ENCODE results near the gene ADH7.

ADH7 gene

DNA sequence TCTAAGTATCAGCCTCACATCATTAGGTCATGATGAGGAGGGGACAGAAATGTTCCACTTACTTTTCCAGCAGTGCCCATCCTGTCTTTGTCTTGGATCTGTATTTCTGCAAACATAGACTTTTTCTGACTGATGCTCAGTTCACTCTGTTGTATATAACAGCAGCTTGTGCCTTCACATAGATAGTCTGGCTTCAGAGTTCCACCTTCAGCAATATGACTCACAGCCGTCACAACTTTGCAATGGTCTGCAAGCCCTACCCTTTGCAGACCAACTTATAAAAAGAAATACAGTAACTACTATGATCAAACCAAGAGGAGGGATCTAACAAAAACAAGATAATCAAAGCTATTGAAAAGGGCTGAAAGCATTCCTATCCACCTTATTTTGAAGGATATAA is at the start of gene ADH7:
Gene ADH7 (minus strand): TSS at position 189 of the 400 bp plus-strand sequence. CDS start 109 bp downstream, at position 80.
- no peak for DNase-seq (ENCODE audit: low read depth in 1 of 2, low spot score in 1 of 2)

DNA sequence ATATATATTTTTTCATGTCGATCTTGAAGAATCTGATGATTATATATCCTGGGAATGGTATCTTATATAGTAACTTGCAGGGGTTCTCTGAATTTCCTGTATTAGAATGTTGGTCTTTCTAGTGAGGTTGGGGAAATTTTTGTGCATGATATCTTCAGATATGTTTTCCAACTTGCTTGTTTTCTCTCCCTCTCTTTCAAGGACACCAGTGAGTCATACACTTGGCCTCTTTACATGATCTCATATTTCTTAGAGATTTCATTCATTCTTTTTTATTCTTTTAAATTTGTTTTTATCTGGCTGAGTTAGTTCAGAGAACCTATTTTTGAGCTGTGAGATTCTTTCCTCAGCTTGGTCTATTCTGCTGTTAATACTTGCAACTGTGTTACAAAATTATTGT is 48.5 kb upstream of the ADH7 start:
- no peak for DNase-seq (ENCODE audit: low read depth in 1 of 2, low spot score in 1 of 2)

DNA sequence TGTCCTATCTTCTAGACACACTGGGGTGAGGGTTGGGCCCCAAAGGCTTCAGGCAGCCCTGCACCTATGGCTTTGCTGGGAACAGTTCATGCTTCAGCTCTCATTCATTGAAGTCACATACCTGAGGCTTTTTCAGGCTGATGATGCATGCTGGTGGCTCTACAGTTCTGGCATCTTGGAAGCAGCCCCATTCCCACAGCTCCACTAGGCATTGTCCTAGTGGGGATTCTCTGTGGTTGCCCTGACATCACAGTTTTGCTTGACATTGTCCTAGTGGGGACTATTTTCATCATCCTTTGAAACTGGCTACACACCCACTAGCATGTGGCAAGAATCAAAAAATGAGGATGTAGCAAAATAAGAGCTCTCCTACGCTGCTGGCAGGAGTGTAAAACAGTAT is 38.0 kb upstream of the ADH7 start:
- DNase-seq (ENCODE audit: low read depth in 1 of 2, low spot score in 1 of 2): no peak

DNA sequence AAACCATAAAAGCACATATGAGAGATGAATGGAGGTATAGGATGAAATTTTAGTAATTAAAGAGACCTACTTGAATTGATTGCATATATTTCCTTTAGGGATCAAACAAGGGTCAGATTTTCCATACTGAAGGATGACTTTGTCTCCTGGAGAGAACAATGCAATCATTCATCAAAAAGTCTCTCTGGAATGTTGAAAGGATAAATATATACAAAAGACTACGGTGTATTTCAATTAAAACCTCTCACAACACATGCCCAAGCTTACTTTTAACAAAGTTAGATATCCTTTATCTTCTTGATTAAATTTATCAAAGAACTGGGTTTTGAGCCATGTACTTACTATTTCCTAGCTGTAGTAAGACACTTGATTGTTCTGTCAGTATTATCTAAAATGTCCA is 36.8 kb upstream of the ADH7 start:
- DNase-seq (ENCODE audit: low read depth in 1 of 2, low spot score in 1 of 2): no peak

DNA sequence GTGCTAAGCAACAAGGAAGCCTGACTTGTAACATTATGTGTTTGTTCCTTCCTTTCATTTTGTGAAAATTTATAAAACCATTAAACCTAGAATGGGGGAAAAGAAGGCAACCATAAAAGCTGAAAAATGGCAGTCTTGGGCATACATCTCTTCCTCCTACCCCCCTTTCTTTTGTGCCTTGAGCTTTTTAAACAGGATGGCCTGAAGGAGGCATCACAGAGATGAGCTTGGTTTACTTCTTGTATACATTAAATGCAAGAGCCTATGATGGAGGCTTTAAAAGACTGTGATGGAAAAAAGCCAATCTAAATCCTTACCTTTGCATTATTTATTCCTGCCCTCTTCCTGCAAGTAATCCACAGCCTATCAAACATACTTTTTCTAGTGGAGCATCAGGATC is 36.2 kb upstream of the ADH7 start:
- no peak for DNase-seq (ENCODE audit: low read depth in 1 of 2, low spot score in 1 of 2)

DNA sequence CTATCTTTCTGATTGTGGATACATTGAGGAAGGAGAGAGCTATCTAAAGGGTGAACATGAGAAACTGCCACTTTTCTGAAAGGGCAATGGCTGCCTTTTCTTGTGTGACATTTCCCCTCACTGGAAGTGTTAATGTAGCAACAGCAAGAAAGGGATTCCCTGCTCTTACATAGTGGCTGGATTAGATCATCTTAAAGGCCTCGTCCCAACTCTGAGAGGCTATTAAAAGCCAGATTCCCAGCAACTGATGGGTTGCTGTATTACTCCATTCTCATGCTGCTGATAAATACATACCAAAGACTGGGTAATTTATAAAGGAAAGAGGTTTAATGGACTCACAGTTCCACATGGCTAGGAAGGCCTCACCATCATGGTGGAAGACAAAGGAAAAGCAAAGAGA is 33.7 kb upstream of the ADH7 start:
- DNase-seq (ENCODE audit: low read depth in 1 of 2, low spot score in 1 of 2): no peak

DNA sequence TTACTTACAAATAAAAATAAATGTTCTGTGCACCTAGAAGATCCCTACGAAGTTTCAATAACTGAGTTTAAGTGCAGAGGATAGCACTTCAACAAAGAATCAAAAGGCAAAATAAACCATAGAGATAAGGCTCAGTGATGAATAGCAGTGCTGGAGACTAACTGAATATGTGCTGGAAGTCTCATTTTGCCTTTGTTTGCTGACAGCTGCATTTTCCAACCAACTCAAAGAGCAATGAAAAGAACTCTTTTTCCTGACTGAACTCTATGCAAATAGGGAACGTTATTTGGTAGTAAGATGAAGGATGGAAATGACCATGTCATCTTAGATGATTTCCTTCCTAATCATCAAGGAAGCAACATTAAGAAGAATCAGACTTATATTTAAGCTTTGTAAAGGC is 32.7 kb upstream of the ADH7 start:
- no peak for DNase-seq (ENCODE audit: low read depth in 1 of 2, low spot score in 1 of 2)

DNA sequence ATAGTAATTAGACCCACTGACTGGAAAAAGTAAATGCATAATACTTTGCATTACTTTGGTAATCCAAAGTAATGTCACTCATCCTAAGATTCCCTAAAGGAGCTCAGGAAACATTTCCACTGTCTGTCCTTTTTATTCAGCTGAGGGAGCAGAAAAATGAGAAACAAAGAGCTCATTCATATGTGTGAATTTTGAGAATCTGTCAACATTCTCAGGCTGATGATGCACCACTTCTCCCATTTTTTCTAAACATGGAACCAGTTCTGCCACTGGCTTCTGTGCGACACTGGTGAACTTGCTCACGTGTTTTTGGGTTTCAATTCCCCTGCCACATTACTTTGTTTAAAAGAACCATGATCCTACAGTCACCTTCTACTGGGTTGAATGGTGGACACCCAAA is 28.4 kb upstream of the ADH7 start:
- DNase-seq (ENCODE audit: low read depth in 1 of 2, low spot score in 1 of 2): no peak

DNA sequence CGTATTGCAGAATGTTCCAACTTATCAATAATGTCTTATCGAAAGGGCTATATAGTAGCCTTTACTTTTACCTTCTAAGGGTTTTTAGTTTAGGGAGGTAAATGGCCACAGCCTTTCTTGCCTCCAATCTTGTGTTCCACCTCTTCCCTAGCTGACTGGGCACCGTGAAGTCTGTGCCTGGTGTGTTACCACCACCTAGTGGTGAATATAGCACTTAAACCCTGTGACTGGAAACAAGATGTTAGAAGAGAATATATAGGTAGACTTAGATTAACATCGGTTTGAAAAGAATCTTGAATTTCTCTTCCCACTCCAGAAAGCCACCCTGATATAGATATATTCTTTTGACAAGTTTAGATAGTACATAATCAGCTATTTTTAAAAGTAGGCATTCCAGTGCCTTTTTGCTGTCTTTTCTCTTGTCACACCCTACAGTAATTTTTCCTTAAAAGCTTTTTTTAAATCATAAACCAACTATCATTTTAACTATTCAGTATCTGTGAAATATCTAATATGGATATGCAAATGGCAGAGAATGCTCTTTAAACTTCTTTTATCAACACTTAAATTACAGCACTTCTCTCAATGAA is 27.8 kb upstream of the ADH7 start:
- peak in 1 of 2 donors; percentile 7 for DNase-seq (ENCODE audit: low read depth in 1 of 2, low spot score in 1 of 2)

DNA sequence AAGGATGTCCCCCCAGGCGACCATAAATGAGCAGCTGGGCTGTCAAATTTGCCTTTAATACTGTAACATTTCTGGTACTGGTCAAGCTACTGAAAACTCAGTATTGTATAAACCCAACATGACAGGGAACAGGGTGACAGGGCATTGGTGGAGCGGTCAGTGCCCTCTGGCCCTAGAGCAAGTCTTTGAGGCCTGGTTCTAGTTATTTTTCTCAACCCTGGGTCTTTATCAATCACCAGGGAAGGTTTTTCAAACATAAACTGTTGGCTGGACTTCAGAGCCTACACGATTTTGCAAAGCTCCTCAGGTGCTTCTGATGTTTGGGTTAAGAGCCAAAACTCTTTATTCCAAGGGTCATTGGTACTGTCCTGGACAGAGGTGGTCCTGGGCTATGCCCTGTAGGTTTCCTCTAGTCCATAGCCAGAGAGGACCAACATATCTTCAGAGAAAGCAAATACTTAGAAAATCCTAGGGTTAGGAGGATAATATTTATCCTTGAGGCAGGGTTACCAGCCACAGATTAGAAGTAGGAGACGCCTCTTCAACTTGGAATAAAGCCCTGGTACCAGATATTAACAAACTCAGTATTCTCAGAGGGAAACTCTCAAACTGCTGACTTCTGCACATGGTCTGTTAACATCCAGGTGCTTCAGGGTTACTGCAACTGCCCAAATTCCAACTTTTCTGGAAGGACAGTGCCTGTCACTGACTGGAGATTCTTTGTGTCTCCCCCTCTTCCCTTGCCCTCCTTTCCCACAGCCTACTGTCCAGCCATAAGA is 26.7 kb upstream of the ADH7 start:
- DNase-seq (ENCODE audit: low read depth in 1 of 2, low spot score in 1 of 2): no peak

DNA sequence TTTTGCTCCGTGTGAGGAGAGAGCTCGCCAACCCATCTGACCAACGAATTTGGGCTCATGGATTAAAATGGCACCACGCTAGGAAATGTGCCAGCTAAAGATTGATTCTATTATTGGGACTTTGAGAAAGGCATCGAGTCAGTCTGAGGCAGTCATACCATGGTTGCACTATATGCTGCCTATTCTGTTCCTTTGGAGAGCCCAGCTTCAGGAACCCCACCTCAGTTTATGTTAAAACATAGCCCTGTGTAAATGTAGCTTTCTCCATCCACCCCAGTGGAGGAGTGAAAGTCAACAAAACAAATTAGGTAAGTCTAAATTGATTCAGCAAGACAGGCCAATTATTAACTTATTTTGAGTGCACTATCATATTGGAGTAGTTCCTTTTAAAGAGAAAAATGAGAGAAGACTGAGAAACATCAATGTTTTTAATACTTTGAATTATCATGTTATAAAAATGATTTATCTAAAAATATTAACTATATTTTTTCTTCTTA is 24.5 kb upstream of the ADH7 start:
- no peak for DNase-seq (ENCODE audit: low read depth in 1 of 2, low spot score in 1 of 2)

DNA sequence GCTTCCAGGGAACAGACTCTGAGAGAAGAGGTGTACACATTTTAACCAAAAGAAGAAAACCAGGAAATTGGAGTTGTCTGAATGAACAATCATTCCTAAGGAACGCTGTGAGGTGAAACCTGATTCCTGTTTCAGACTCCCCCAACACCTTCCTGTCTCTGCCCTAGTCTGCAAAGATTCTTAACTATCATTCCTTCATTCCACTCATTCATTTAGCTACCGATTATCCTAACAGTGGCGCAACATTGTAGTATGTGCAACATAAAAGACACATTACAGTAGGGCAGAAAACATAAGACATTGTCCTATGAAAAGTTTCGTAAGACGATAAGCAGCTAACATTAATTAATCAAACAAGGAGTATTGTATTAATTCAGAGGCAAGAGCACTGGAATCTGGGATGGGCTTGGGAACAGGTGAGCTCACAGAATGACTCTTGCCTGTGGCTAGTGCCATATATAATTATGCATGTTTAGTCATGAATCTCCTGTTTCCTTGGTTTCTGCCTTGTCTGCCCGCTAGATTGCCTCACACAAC is 23.8 kb upstream of the ADH7 start:
- no peak for DNase-seq (ENCODE audit: low read depth in 1 of 2, low spot score in 1 of 2)

DNA sequence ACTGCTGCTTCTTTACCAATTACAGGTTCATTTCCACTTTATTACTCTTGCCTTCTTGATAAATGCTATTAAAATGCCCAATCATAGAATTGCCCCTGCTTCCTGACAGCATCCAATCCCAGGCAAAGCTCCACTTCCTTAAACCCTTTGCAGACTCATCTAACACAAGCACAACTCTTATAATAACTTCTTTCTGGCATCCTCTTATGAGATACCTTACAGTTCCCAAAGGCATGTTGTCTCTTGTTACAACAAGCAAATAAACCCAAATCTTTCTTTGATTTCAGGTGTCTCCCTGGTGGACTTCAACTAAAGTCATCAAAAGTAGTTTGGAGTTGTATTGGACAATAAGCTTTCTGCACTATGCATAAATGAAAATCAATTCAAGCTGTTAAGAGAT is 22.5 kb upstream of the ADH7 start:
- DNase-seq (ENCODE audit: low read depth in 1 of 2, low spot score in 1 of 2): no peak

DNA sequence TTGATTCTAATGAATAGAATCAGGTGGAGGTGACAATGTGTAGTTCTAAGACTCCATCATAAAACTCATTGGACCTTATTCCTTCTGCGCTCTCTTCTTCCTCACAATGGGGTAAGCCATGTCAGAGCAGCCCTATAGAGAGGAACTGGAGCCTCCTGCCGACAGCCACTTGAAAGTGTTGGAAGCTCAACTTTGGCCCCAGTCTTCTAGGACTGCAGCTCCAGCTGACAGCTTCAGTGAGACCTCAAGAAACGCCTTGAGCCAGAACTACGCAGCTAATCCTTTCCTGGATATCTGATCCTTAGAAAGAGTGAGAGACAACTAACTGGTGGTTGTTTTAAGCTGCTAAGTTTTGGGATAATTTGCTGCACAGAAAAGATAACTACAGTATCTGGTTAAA is 22.1 kb upstream of the ADH7 start:
- DNase-seq (ENCODE audit: low read depth in 1 of 2, low spot score in 1 of 2): no peak

DNA sequence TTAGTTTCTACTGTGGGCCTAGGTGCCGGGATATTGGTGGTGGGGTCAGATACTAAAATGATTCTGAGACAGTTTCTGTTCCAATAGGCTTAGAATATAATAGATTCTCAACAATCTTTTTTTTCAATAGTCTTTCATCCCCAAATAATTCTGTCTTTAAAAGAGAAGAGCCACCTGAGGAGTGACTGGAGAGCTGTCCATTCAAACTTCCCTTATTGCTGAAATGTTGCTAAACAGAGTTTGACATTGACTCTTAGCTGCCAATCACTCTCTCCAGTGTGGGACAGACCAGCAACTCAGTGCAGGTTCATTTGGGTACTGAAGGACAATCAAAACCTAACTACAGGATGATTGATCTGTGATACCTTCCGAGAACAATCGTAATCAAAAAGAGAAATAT is 12.4 kb upstream of the ADH7 start:
- no peak for DNase-seq (ENCODE audit: low read depth in 1 of 2, low spot score in 1 of 2)

DNA sequence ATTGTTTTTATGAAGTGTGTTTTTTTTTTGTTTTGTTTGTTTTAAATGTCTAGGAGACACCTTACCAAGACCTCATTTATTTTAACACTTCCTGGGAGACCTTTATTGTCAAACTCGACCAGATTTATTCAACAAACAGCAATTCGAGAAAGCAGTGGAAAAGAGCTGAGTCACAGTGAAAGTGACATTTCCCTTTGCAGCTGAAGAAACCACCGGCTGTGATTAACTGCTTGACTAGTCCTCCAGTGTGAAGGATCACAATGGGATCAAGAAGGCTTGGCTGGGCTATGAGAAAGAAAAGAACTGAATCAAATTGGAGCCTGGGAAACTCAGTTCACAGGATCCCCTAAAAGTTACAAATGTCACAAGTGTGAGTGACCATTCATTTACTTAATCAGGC is 11.9 kb upstream of the ADH7 start:
- DNase-seq (ENCODE audit: low read depth in 1 of 2, low spot score in 1 of 2): no peak

DNA sequence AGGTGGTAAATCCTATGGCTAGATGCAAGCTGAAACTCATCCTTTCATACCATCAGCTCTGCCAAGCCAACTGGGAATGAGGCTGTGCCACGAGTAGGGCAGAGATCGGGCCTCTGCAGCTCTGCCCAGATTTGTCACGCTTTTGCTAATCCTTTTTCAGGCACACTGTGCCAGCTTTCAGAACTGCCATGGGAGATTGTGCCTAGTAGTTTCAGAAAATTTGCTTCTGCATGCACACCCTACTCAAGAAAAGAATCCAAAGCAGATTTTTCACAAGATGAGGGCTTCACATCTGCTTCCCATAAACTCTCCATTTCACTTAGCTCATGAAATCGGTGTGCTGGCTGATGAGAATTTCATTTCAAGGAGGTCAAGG is 3.3 kb upstream of the ADH7 start:
- DNase-seq (ENCODE audit: low read depth in 1 of 2, low spot score in 1 of 2): no peak

DNA sequence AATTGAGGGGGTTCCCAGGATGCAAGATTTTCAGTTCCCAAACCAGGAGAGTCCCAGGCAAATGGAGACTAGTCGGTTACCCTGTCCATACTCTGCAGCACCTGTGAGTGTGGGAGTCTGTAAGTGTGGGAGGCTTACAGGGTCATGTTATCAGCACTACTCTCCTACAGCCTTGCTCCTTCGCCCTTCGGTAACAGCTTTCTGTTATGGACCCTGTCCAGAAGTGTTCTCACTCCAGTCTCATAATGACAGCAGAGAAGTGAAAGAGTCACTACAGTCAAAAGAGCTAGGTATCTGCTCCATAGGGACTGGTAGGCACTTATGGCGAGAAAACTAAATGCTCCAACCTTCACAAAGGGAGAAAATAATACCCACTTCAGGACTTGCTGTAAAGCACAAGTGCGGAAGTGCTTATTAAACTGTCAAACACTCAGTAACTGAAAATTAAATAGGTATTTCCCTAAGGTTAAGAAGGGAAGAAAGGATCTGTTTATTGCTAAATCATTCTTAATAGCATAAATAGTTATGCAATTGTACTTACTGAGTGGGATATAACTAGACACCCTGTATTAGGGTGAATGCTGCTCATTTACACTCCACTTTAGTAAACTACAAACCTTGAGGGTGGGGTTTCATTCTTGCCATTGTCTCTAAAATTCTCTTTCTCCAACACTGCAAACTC is 2.7 kb upstream of the ADH7 start:
- DNase-seq (ENCODE audit: low read depth in 1 of 2, low spot score in 1 of 2): no peak

DNA sequence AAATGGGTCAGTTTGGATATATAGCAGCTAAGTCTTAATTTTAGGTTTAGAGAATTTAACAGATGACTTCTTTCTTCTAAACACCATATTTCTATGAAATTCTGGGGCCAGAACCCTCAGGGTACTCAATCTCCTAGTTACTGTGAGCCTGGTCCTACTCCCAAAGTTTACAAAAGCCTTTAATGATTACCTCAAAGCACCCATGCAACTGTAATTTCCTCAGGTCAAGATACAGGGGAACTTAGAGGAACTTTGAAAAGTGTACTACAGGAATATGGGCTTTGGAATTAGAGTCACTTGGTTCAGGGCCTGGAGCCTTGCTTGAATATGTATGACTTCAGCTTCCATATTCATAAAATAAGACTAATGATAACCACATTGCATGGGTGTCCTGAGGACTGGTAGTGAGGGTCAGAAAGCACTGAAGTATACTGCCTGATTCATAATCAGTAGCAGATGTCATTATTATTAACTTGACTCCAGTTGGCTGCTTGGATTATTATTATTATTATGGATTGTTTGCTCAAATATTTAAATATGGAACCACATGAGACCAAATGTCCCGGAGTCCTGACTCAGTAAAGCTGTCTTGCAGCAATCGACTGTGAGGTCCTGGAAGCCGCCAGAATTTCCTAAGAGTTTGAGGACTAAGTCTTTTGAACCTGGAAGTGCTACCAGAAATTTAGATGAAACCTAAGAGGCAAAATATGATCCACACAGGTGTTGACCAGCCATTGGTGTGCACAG is 2.0 kb upstream of the ADH7 start:
- DNase-seq (ENCODE audit: low read depth in 1 of 2, low spot score in 1 of 2): no peak

DNA sequence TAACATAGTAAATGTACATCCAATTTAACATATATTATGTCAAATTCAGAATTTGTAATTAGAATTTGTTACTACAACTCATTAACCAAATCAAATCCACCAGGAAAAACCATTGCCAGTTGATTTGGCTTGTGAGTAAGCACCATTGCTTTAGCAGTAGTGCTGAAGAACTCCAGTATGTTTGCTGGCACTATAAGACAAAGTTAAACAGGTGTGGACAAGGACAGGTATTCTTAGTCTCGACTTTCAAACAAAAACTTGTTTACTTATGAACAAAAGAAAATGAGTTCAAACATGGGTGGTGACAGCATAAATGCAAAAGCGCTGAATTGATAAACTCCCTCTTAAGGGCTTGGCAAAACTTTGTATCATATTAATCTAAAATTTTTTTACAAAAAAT is 1.3 kb upstream of the ADH7 start:
- no peak for DNase-seq (ENCODE audit: low read depth in 1 of 2, low spot score in 1 of 2)

DNA sequence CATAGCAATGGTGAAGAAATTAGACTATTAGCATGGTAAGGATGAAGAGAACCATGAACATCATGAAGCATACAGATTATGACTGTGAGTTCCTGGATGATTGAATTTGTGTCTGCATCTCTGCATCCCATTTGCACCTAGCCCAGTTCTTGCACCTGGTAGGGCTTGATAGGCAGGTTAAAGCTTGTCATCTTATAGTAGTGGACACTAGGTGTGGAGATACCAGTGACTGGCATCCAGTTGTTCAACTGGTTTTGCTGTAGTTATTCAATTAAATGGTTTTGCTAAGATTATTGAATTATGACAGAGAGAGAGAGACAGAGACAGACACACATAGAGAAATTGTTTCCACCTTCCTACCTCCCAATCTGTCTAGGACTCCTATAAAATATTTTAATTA is 5.0 kb downstream of the ADH7 start:
- no peak for DNase-seq (ENCODE audit: low read depth in 1 of 2, low spot score in 1 of 2)
